Glutamatergic neuron (in vitro differentiated cells): Measurements from ENCODE around the gene MAST2. TPM values are rescaled to one million over a fixed set of nuclear protein-coding genes. Genes with fewer than 3 reads are reported as not detected.

Experiments used
- DNase-seq: peaks from one replicate; pipeline ENCODE4 v3.0.0; 2022
- H3K27ac Mint-ChIP-seq: one replicate; pipeline ENCODE4 v1.8.0; 2020; ENCODE audit warnings: mild to moderate bottlenecking, mixed read lengths, inconsistent platforms; ENCODE audit not compliant: unreplicated experiment
- H3K27me3 Mint-ChIP-seq: one replicate; pipeline ENCODE4 v1.8.0; 2020; ENCODE audit warnings: mild to moderate bottlenecking, moderate library complexity, mixed read lengths, inconsistent platforms; ENCODE audit not compliant: unreplicated experiment
- H3K36me3 Mint-ChIP-seq: one replicate; pipeline ENCODE4 v1.8.0; 2020; ENCODE audit warnings: mild to moderate bottlenecking, mixed read lengths, inconsistent platforms; ENCODE audit not compliant: unreplicated experiment
- H3K4me1 Mint-ChIP-seq: one replicate; pipeline ENCODE4 v1.8.0; 2020; ENCODE audit warnings: mild to moderate bottlenecking, low read depth, mixed read lengths, inconsistent platforms; ENCODE audit not compliant: unreplicated experiment
- H3K4me3 Mint-ChIP-seq: one replicate; pipeline ENCODE4 v1.8.0; 2020; ENCODE audit warnings: mild to moderate bottlenecking, mixed read lengths, inconsistent platforms; ENCODE audit not compliant: unreplicated experiment
- H3K9me3 Mint-ChIP-seq: one replicate; pipeline ENCODE4 v1.8.0; 2020; ENCODE audit warnings: mild to moderate bottlenecking, moderate library complexity, mixed read lengths, inconsistent platforms; ENCODE audit not compliant: unreplicated experiment
- CTCF ChIP-seq: fragments of 200-600 bp; sonication (generic); IDR thresholded peaks from one replicate; pipeline ENCODE4 v1.5.0; 2021; ENCODE audit not compliant: partially characterized antibody, unreplicated experiment
- total RNA-seq: library from RNA; stranded (reverse); fragmentation: NEBNext Ultra II Directional; extraction: Animal tissue kit (Norgen Biotek cat#: 25700); gene quantifications from one replicate; pipeline ENCODE4 v1.2.1, GENCODE V29; 2021; ENCODE audit not compliant: unreplicated experiment

Gene MAST2
- total RNA-seq, 1 donor from 2014 or later: 95.1 TPM

GRCh38 chr1:45983967-45984366 lies 180.6 kb downstream of the MAST2 start:
- Mint-ChIP-seq H3K36me3 (no peaks in the 10 kb centered on the region), H3K4me3 (no peak overlapping the region), H3K4me1 (no peaks in the 10 kb centered on the region), H3K27me3 (peaks cover 2% of the 10 kb centered on the region), H3K27ac (no peak overlapping the region), H3K9me3 (peaks cover 3% of the 10 kb centered on the region)
- no peak for DNase-seq
- TF ChIP-seq CTCF: no peak

GRCh38 chr1:45987204-45987603 lies 183.8 kb downstream of the MAST2 start:
- no peak for TF ChIP-seq CTCF
- Mint-ChIP-seq H3K9me3 (peaks cover 3% of the 10 kb centered on the region), H3K36me3 (no peaks in the 10 kb centered on the region), H3K4me3 (no peak overlapping the region), H3K27me3 (peaks cover 3% of the 10 kb centered on the region), H3K4me1 (no peaks in the 10 kb centered on the region), H3K27ac (no peak overlapping the region)
- no peak for DNase-seq

- Mint-ChIP-seq H3K36me3 (no peaks in the 10 kb centered on the region), H3K27me3 (peaks cover 3% of the 10 kb centered on the region), H3K4me3 (no peak overlapping the region), H3K4me1 (no peaks in the 10 kb centered on the region), H3K9me3 (no peaks in the 10 kb centered on the region), H3K27ac (no peak overlapping the region)
- DNase-seq: no peak
- no peak for TF ChIP-seq CTCF
These were observed 185.8 kb downstream of the MAST2 start for GRCh38 chr1:45989249-45989648.

GRCh38 chr1:45994423-45994822 lies 191.0 kb downstream of the MAST2 start:
- no peak for DNase-seq
- no peak for TF ChIP-seq CTCF
- Mint-ChIP-seq H3K27me3 (peaks cover 1% of the 10 kb centered on the region), H3K4me1 (no peaks in the 10 kb centered on the region), H3K4me3 (no peak overlapping the region), H3K27ac (no peak overlapping the region), H3K9me3 (no peaks in the 10 kb centered on the region), H3K36me3 (no peaks in the 10 kb centered on the region)

- Mint-ChIP-seq H3K4me3 (no peak overlapping the region), H3K9me3 (peaks cover 2% of the 10 kb centered on the region), H3K4me1 (no peaks in the 10 kb centered on the region), H3K36me3 (no peaks in the 10 kb centered on the region), H3K27ac (no peak overlapping the region), H3K27me3 (peaks cover 1% of the 10 kb centered on the region)
- no peak for TF ChIP-seq CTCF
- no peak for DNase-seq
These were observed 191.9 kb downstream of the MAST2 start for GRCh38 chr1:45995298-45995697.
